Bronchus fibroblast of lung (primary cell): Measurements from ENCODE around the gene CAPRIN1. TPM values are rescaled to one million over a fixed set of nuclear protein-coding genes. Genes with fewer than 3 reads are reported as not detected.

Experiments used
- total RNA-seq: library from RNA; depleted of rRNA; stranded (reverse); fragments of >200 nt; gene quantifications from 2 replicates; pipeline ENCODE4 v1.2.3, GENCODE V29; 2015

CAPRIN1 gene, protein sequence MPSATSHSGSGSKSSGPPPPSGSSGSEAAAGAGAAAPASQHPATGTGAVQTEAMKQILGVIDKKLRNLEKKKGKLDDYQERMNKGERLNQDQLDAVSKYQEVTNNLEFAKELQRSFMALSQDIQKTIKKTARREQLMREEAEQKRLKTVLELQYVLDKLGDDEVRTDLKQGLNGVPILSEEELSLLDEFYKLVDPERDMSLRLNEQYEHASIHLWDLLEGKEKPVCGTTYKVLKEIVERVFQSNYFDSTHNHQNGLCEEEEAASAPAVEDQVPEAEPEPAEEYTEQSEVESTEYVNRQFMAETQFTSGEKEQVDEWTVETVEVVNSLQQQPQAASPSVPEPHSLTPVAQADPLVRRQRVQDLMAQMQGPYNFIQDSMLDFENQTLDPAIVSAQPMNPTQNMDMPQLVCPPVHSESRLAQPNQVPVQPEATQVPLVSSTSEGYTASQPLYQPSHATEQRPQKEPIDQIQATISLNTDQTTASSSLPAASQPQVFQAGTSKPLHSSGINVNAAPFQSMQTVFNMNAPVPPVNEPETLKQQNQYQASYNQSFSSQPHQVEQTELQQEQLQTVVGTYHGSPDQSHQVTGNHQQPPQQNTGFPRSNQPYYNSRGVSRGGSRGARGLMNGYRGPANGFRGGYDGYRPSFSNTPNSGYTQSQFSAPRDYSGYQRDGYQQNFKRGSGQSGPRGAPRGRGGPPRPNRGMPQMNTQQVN
- total RNA-seq, result 166 and 213 TPM in 2 replicates

GRCh38 chr11:34051349-34052035 lies at the start of gene CAPRIN1:
TSS of gene CAPRIN1 (plus strand) at chr11:34051731. CDS start at chr11:34052421, 690 bp downstream.

GRCh38 chr11:34105079-34105956 lies 53.8 kb downstream of the CAPRIN1 start, which contains the start of gene NAT10:
TSS of gene NAT10 (plus strand) at chr11:34105629. CDS start at chr11:34108226, 2,597 bp downstream.

Other genes starting within 250 kb of the CAPRIN1 start
- gene LMO2, start 159.7 kb upstream of the CAPRIN1 start, total RNA-seq, result 0.30 and 0.84 TPM in 2 replicates
- gene NAT10, start 53.9 kb downstream of the CAPRIN1 start, total RNA-seq, result 21.5 and 25.0 TPM in 2 replicates